NCI-H1105 treated with DMSO at 0.1 percent for 48 hours (cell line): ENCODE results near the gene TMEM114.

ENCODE experiments used
- DNase-seq: peaks from one replicate; lab custom pipeline; 2025; lab: John Stamatoyannopoulos, UW

The TMEM114 gene

GRCh38 chr16:8611122-8611521 lies 20.8 kb upstream of the TMEM114 start:
- no peak for DNase-seq

- DNase-seq = no peak
These were observed 16.9 kb upstream of the TMEM114 start for GRCh38 chr16:8607214-8607613.

GRCh38 chr16:8605554-8605953 lies 15.2 kb upstream of the TMEM114 start:
- no peak for DNase-seq

GRCh38 chr16:8600144-8600775 lies 9.9 kb upstream of the TMEM114 start:
- DNase-seq = no peak

GRCh38 chr16:8596581-8596980 lies 6.3 kb upstream of the TMEM114 start:
- no peak for DNase-seq

GRCh38 chr16:8595783-8596182 lies 5.5 kb upstream of the TMEM114 start:
- no peak for DNase-seq

GRCh38 chr16:8594149-8594666 lies 3.9 kb upstream of the TMEM114 start:
- DNase-seq = no peak

- no peak for DNase-seq
These were observed 1.1 kb upstream of the TMEM114 start for GRCh38 chr16:8591451-8591850.

GRCh38 chr16:8590811-8591210 lies 500 bp upstream of the TMEM114 start:
- no peak for DNase-seq

- DNase-seq = no peak
These were observed 1.0 kb downstream of the TMEM114 start for GRCh38 chr16:8589057-8589899.

GRCh38 chr16:8588682-8589056 lies 1.6 kb downstream of the TMEM114 start:
- DNase-seq = no peak

- DNase-seq = no peak
These were observed 3.2 kb downstream of the TMEM114 start for GRCh38 chr16:8587065-8587464.

GRCh38 chr16:8585857-8586256 lies 4.5 kb downstream of the TMEM114 start:
- DNase-seq = no peak

GRCh38 chr16:8585041-8585440 lies 5.3 kb downstream of the TMEM114 start:
- DNase-seq = no peak

GRCh38 chr16:8583732-8584131 lies 6.6 kb downstream of the TMEM114 start:
- DNase-seq = no peak

- DNase-seq = no peak
These were observed 7.1 kb downstream of the TMEM114 start for GRCh38 chr16:8583199-8583598.

- DNase-seq = no peak
These were observed 8.3 kb downstream of the TMEM114 start for GRCh38 chr16:8581831-8582580.

- no peak for DNase-seq
These were observed 10.8 kb downstream of the TMEM114 start for GRCh38 chr16:8579559-8579958.

- no peak for DNase-seq
These were observed 12.5 kb downstream of the TMEM114 start for GRCh38 chr16:8577678-8578304.

GRCh38 chr16:8576141-8577004 lies 13.9 kb downstream of the TMEM114 start:
- DNase-seq = no peak

- no peak for DNase-seq
These were observed 14.9 kb downstream of the TMEM114 start for GRCh38 chr16:8575399-8575798.
